ENCODE data around the gene RPTOR.
"Not testable (repeated sequence)": the region's sequence is repeated elsewhere in the genome, so short reads cannot be mapped to it uniquely, and the experiment has no call there.

RPTOR gene

GRCh38 chr17:80792373-80792781, 247.7 kb downstream of the RPTOR start:
- DNase-seq = no peak

GRCh38 chr17:80793421-80793820, 248.8 kb downstream of the RPTOR start:
- no peak for DNase-seq

- no peak for DNase-seq
Measured at GRCh38 chr17:80793851-80794267, 249.2 kb downstream of the RPTOR start.

- DNase-seq = no peak
Measured at GRCh38 chr17:80794281-80795089, 249.8 kb downstream of the RPTOR start.

- no peak for DNase-seq
Measured at GRCh38 chr17:80795090-80795580, 250.5 kb downstream of the RPTOR start.

GRCh38 chr17:80795754-80796153, 251.1 kb downstream of the RPTOR start:
- no peak for DNase-seq

- DNase-seq = no peak
Measured at GRCh38 chr17:80796430-80796861, 251.8 kb downstream of the RPTOR start.

- not testable (repeated sequence) for DNase-seq
Measured at GRCh38 chr17:80797222-80797621, 252.6 kb downstream of the RPTOR start.

GRCh38 chr17:80797741-80798594, 253.3 kb downstream of the RPTOR start:
- no peak for DNase-seq

- DNase-seq = no peak
Measured at GRCh38 chr17:80798595-80799537, 254.2 kb downstream of the RPTOR start.

GRCh38 chr17:80799538-80800480, 255.2 kb downstream of the RPTOR start:
- no peak for DNase-seq

GRCh38 chr17:80800481-80801391, 256.1 kb downstream of the RPTOR start:
- DNase-seq = no peak

GRCh38 chr17:80802626-80803450, 258.2 kb downstream of the RPTOR start:
- no peak for DNase-seq

- no peak for DNase-seq
Measured at GRCh38 chr17:80803451-80804428, 259.1 kb downstream of the RPTOR start.

GRCh38 chr17:80804466-80804865, 259.8 kb downstream of the RPTOR start:
- no peak for DNase-seq

GRCh38 chr17:80805032-80805751, 260.6 kb downstream of the RPTOR start:
- DNase-seq = no peak

- DNase-seq = no peak
Measured at GRCh38 chr17:80807014-80807413, 262.4 kb downstream of the RPTOR start.
